Tibial nerve (tissue), 4 donors: ENCODE data around the gene TIAM1. TPM values are rescaled to one million over a fixed set of nuclear protein-coding genes. Genes with fewer than 3 reads are reported as not detected.
A peak's percentile ranks its signal among the peaks of the same experiment; 100 is the strongest.

Experiments
- DNase-seq, 2 donors: peaks; one replicate each; pipeline ENCODE4 v3.0.0-alpha.2; 2019; ENCODE audit warnings: low spot score in 2 of 2
- H3K27ac ChIP-seq, 4 donors: fragments of 200-600 bp; sonication (generic) in 3 of 4; one replicate each; pipeline ENCODE4 v1.5.1; 2017 to 2019; ENCODE audit warnings: mild to moderate bottlenecking in 1 of 4
- H3K27me3 ChIP-seq, 2 donors: fragments of 200-600 bp; sonication (generic) in 1 of 2; one replicate each; pipeline versions ENCODE4 v1.5.1 to v1.6.0; 2017 to 2019
- H3K36me3 ChIP-seq, 3 donors: fragments of 200-600 bp; sonication (generic); one replicate each; pipeline ENCODE4 v1.5.1; 2018 to 2019
- H3K4me1 ChIP-seq, 4 donors: fragments of 200-600 bp; sonication (generic) in 3 of 4; one replicate each; pipeline ENCODE4 v1.5.1; 2017 to 2019
- H3K4me3 ChIP-seq, 4 donors: fragments of 200-600 bp; sonication (generic) in 3 of 4; one replicate each; pipeline ENCODE4 v1.5.1; 2017 to 2019; ENCODE audit warnings: mild to moderate bottlenecking in 1 of 4, moderate library complexity in 1 of 4
- H3K9me3 ChIP-seq, 4 donors: fragments of 200-600 bp; sonication (generic) in 3 of 4; one replicate each; pipeline ENCODE4 v1.5.1; 2017 to 2019
- CTCF ChIP-seq, 5 experiments: fragments of 200-600 bp in 3 of 5; fragments of 450-650 bp in 2 of 5; sonication (generic) in 3 of 5; IDR thresholded peaks; one replicate each; pipeline ENCODE4 v1.5.1; 2016 to 2019; ENCODE audit warnings: antibody characterized with exemption in 5 of 5, mild to moderate bottlenecking in 3 of 5, moderate library complexity in 2 of 5
- EP300 ChIP-seq, 2 donors: sonication (generic); formaldehyde crosslinking; IDR thresholded peaks; one replicate each; pipeline ENCODE4 v1.6.1; 2017; ENCODE audit warnings: antibody characterized with exemption in 2 of 2, mild to moderate bottlenecking in 1 of 2
- POLR2A ChIP-seq, 2 donors: fragments of 450-650 bp; IDR thresholded peaks; one replicate each; pipeline ENCODE4 v1.6.1; 2017; ENCODE audit warnings: antibody characterized with exemption in 2 of 2, mild to moderate bottlenecking in 2 of 2, moderate library complexity in 2 of 2
- WGBS, 2 donors: methylation state at CpG; one replicate each; pipeline ENCODE4 v1.1.5; 2018; 5-methylcytosine and 5-hydroxymethylcytosine counted together
- total RNA-seq, 4 donors: library from RNA; depleted of rRNA; stranded (reverse); fragments of >200 nt; gene quantifications; one replicate each; pipeline ENCODE4 v1.1.0, GENCODE V29; 2016

TIAM1 gene
- total RNA-seq, 4 donors from 2014 or later = 25.3 to 44.7 (median 31.6) TPM

DNA sequence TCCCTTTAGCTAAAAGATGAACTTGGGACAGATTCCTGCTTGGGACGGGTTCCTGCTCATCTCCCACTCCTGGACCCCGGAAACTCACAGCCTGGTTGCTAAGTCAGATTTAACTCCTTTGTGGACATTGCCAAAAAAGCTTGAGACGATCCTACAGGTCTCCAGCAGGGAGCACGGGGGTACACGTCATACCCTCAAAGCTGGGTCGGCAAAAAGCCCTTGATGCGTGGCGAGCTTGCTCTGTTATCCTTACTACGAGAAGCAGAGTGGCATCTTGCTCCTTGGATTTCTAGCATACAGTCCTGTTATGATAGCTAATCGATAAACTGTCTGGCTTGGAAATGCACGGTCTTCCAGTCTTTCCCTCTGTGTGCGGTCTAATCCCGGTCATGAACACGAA lies 244.9 kb downstream of the TIAM1 start:
- Histone ChIP-seq H3K4me1 (peaks cover 0 to 7% (median 0%) of the 10 kb centered on the region in 4 donors), H3K36me3 (no peaks in the 10 kb centered on the region), H3K27me3 (no peaks in the 10 kb centered on the region), H3K9me3 (no peaks in the 10 kb centered on the region), H3K4me3 (no peak overlapping the region), H3K27ac (no peak overlapping the region)
- 80 to 81% methylated on average over 14 of the region's 14 CpGs for WGBS, 2 donors
- no peak for DNase-seq
- TF ChIP-seq POLR2A (IDR thresholded peaks at IDR 0.05) = no peak
- no peak for TF ChIP-seq EP300 (IDR thresholded peaks at IDR 0.05)
- no peak for TF ChIP-seq CTCF (IDR thresholded peaks at IDR 0.05)

DNA sequence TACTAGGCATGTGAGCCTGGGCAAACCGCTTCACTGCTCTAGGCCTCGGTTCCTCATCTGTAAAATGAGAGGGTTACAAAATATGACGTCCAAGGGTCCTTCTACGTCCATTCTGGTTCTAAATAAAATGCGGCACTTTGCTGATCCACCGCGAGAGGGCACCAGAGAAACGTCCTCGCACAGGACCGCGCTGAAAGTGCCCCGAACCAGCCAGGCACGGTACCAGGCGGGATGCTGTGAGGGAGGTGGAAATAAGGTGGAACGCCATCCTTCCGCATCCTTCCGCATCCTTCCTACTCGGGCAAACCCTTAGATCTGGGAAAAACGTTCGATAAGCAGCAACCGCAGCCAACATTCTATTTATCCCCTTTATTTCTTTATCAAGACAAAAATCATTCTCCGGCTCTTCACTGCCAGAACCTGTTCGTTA lies 245.5 kb downstream of the TIAM1 start:
- WGBS, 2 donors = 15 to 16% methylated on average over 23 of the region's 23 CpGs

DNA sequence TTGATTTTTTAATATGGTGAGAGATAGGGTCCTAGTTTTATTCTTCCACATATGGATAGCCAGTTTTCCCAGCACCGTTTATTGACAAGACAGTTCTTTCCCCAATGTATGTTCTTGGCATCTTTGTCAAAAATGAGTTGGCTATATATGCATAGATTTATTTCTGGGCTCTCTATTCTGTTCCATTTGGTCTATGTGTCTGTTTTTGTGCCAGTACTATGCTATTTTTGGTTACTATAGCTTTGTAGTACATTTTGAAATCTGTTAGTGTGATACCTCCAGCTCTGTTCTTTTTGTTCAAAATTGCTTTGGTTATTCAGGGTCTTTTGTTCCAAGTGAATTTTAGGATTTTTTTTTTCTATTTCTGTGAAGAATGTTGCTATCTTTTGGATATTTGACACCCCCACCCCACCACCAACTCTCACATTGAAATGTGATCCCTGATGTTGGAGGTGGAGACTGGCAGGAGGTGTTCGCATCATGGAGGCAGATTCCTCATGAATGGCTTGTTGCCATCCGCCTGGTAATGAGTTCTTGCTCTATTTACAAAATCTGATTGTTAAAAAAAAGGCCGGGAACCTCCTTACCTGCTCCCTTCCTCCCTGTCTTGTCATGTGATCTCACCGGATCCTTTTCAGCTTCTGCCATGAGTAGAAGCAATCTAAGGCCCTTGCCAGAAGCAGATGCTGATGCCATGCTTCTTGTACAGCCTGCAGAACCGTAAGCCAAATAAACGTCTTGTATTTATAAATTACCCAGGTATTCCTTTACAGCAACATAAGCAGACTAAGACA lies 251.0 kb downstream of the TIAM1 start:
- Histone ChIP-seq H3K36me3 (no peaks in the 10 kb centered on the region), H3K4me1 (no peaks in the 10 kb centered on the region), H3K27me3 (no peaks in the 10 kb centered on the region), H3K9me3 (no peaks in the 10 kb centered on the region), H3K4me3 (no peak overlapping the region), H3K27ac (no peak overlapping the region)
- 85 to 86% methylated on average over 7 of the region's 7 CpGs for whole genome bisulfite sequencing, 2 donors
- TF ChIP-seq EP300 (IDR thresholded peaks at IDR 0.05) (no peak), POLR2A (IDR thresholded peaks at IDR 0.05) (no peak), CTCF (IDR thresholded peaks at IDR 0.05) (no peak)
- DNase-seq = no peak

More for the DNA sequence above, 245.5 kb downstream of the TIAM1 start:
- peak; percentile 47 to 72 for DNase-seq
- Histone ChIP-seq H3K27me3 (no peaks in the 10 kb centered on the region), H3K4me3 (no peak overlapping the region), H3K36me3 (no peaks in the 10 kb centered on the region), H3K9me3 (no peaks in the 10 kb centered on the region), H3K27ac (no peak overlapping the region), H3K4me1 (peaks cover 0 to 7% (median 0%) of the 10 kb centered on the region in 4 donors)
- peak; percentile 73 to 85 (median 79) for TF ChIP-seq CTCF (IDR thresholded peaks at IDR 0.05)
- no peak for TF ChIP-seq POLR2A (IDR thresholded peaks at IDR 0.05)
- TF ChIP-seq EP300 (IDR thresholded peaks at IDR 0.05) = no peak

DNA sequence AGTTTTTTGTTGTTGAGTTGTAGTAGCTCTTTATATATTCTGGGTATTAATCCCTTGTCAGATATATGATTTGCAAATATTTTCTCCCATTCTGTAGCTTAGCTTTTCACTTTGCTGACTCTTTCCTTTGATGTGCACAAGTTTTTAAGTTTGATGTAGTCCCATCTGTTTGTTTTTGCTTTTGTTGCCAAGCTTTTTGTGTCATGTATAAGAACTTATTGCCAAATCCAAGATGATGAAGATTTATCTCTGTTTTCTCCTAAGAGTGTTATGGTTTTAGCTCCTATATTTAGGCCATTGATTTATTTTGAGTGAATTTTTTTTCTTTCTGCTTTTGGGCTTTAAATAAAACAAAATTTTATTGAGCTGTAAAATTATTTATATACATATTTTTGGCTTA lies 253.7 kb downstream of the TIAM1 start:
- H3K27ac ChIP-seq = no peak overlapping the region
- no peaks in the 10 kb centered on the region for H3K27me3 ChIP-seq
- DNase-seq = no peak
- TF ChIP-seq CTCF (IDR thresholded peaks at IDR 0.05) (no peak), EP300 (IDR thresholded peaks at IDR 0.05) (no peak), POLR2A (IDR thresholded peaks at IDR 0.05) (no peak)
- H3K9me3 ChIP-seq = no peaks in the 10 kb centered on the region
- H3K4me1 ChIP-seq = peaks cover 0 to 10% (median 0%) of the 10 kb centered on the region in 4 donors
- H3K4me3 ChIP-seq = no peak overlapping the region
- H3K36me3 ChIP-seq = no peaks in the 10 kb centered on the region

DNA sequence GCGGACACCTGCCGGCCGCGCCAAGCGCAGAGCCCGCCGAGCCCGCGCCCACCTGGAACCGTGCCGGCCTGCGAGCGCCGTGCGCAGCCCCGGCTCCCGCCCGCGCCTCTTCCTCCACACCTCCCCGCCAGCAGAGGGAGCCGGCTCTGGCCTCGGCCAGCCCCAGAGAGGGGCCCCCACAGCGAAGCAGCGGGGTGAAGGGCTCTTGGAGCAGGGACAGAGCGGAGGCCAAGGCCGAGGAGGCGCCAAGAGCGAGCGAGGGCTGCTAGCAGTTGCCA lies 255.6 kb downstream of the TIAM1 start:
- no peak overlapping the region for H3K4me3 ChIP-seq
- WGBS, 2 donors = 81 to 94% methylated on average over 26 to 29 of the region's 29 CpGs
- TF ChIP-seq POLR2A (IDR thresholded peaks at IDR 0.05) (no peak), CTCF (IDR thresholded peaks at IDR 0.05) (no peak), EP300 (IDR thresholded peaks at IDR 0.05) (no peak)

More for the DNA sequence above, 255.6 kb downstream of the TIAM1 start:
- no peak overlapping the region for H3K27ac ChIP-seq
- no peak for DNase-seq
- H3K9me3 ChIP-seq = no peaks in the 10 kb centered on the region
- H3K27me3 ChIP-seq = no peaks in the 10 kb centered on the region
- peaks cover 0 to 11% (median 0%) of the 10 kb centered on the region in 4 donors for H3K4me1 ChIP-seq
- H3K36me3 ChIP-seq = no peaks in the 10 kb centered on the region
